CD4-positive, CD25-positive, alpha-beta regulatory T cell (primary cell): ENCODE data around the gene EML5. TPM values are rescaled to one million over a fixed set of nuclear protein-coding genes. Genes with fewer than 3 reads are reported as not detected.

Experiments used
- ATAC-seq, 2 donors: fragments of 150-1000 bp; cut with Tn5 transposase; one replicate each; pipeline ENCODE4 v1.10.0; 2021; ENCODE audit warnings: low read depth in 2 of 2, moderate number of reproducible peaks in 2 of 2, moderate library complexity in 1 of 2
- DNase-seq, 3 donors: peaks; one replicate each; pipeline versions ENCODE4 v3.0.0 to v3.0.0-alpha.2; 2012 to 2022; ENCODE audit warnings: mixed read lengths in 1 of 3
- H3K27ac ChIP-seq: one replicate; pipeline ENCODE4 v1.7.0; 2013; ENCODE audit warnings: mild to moderate bottlenecking, low read length; ENCODE audit not compliant: insufficient read depth, poor library complexity, severe bottlenecking
- H3K27me3 ChIP-seq: one replicate; pipeline ENCODE4 v1.7.0; 2013; ENCODE audit warnings: low read length; ENCODE audit not compliant: control insufficient read depth, insufficient read depth
- H3K36me3 ChIP-seq: one replicate; pipeline ENCODE4 v1.7.0; 2013; ENCODE audit warnings: mild to moderate bottlenecking, low read length, moderate library complexity; ENCODE audit not compliant: control insufficient read depth, insufficient read depth
- H3K4me1 ChIP-seq: 2 replicates; pipeline ENCODE4 v1.7.0; 2013; ENCODE audit warnings: mild to moderate bottlenecking, low read length; ENCODE audit not compliant: insufficient read depth, control insufficient read depth, poor library complexity, severe bottlenecking
- H3K4me3 ChIP-seq: one replicate; pipeline ENCODE4 v1.7.0; 2013; ENCODE audit warnings: low read depth, mild to moderate bottlenecking, low read length, moderate library complexity
- H3K9me3 ChIP-seq, 2 experiments: 1 replicate in 1 of 2; 2 replicates in 1 of 2; pipeline ENCODE4 v1.7.0; 2013; ENCODE audit warnings: low read length in 2 of 2, mild to moderate bottlenecking in 1 of 2, moderate library complexity in 1 of 2; ENCODE audit not compliant: control insufficient read depth in 2 of 2
- H3K27ac Mint-ChIP-seq, 3 donors: one replicate each; pipeline ENCODE4 v1.8.0; 2020 to 2022; ENCODE audit warnings: mild to moderate bottlenecking in 3 of 3, mixed read lengths in 3 of 3, moderate library complexity in 2 of 3
- H3K27me3 Mint-ChIP-seq: one replicate; pipeline ENCODE4 v1.8.0; 2022; ENCODE audit warnings: mild to moderate bottlenecking, mixed read lengths
- H3K36me3 Mint-ChIP-seq: one replicate; pipeline ENCODE4 v1.8.0; 2020; ENCODE audit warnings: mixed read lengths
- H3K4me1 Mint-ChIP-seq, 4 donors: one replicate each; pipeline ENCODE4 v1.8.0; 2020 to 2022; ENCODE audit warnings: mixed read lengths in 4 of 4, mild to moderate bottlenecking in 1 of 4
- H3K4me3 Mint-ChIP-seq, 4 donors: one replicate each; pipeline ENCODE4 v1.8.0; 2020 to 2022; ENCODE audit warnings: mild to moderate bottlenecking in 4 of 4, mixed read lengths in 4 of 4, moderate library complexity in 3 of 4
- H3K9me3 Mint-ChIP-seq, 7 donors: one replicate each; pipeline ENCODE4 v1.8.0; 2020 to 2022; ENCODE audit warnings: mixed read lengths in 7 of 7, mild to moderate bottlenecking in 3 of 7, moderate library complexity in 2 of 7
- polyA plus RNA-seq, 4 donors: library from polyadenylated mRNA; unstranded; fragments of 300-500 nt; fragmentation: Illumina TruSeq; gene quantifications; one replicate each; pipeline ENCODE4 v1.2.3, GENCODE V29; 2021
- total RNA-seq: library from RNA; stranded (reverse); gene quantifications from one replicate; pipeline ENCODE4 v1.2.3, GENCODE V29; 2022

EML5 gene
- total and polyA plus RNA-seq, 5 donors from 2014 or later = 0.11 to 0.69 (median 0.24) TPM; not detected in 1

- Histone ChIP-seq H3K9me3 (no peaks in the 10 kb centered on the region), H3K27me3 (no peaks in the 10 kb centered on the region), H3K4me3 (no peak overlapping the region), H3K27ac (no peak overlapping the region), H3K36me3 (peaks cover 62% of the 10 kb centered on the region), H3K4me1 (peaks cover 14% of the 10 kb centered on the region)
- Mint-ChIP-seq H3K36me3 (peaks cover 55% of the 10 kb centered on the region), H3K27me3 (no peaks in the 10 kb centered on the region), H3K9me3 (peaks cover 0 to 1% (median 0%) of the 10 kb centered on the region in 7 donors), H3K4me1 (peaks cover 21 to 40% (median 30%) of the 10 kb centered on the region in 4 donors), H3K27ac (no peak overlapping the region), H3K4me3 (no peak overlapping the region)
- DNase-seq = no peak
- ATAC-seq = no peak
Measured at GRCh38 chr14:88604212-88604611, 188.5 kb downstream of the EML5 start.

- Histone ChIP-seq H3K27me3 (no peaks in the 10 kb centered on the region), H3K9me3 (no peaks in the 10 kb centered on the region), H3K4me1 (peaks cover 16% of the 10 kb centered on the region), H3K4me3 (peak overlapping the region; percentile 47), H3K27ac (no peak overlapping the region), H3K36me3 (peaks cover 47% of the 10 kb centered on the region)
- peaks cover 0 to 1% (median 0%) of the 10 kb centered on the region in 7 donors for H3K9me3 Mint-ChIP-seq
- DNase-seq (peak in 2 of 3 donors; percentile 2 to 74), ATAC-seq (peak; percentile 31 to 38)
- peak overlapping the region; percentile 5 to 64 (median 21) for H3K4me3 Mint-ChIP-seq
- H3K27me3 Mint-ChIP-seq = no peaks in the 10 kb centered on the region
- peak overlapping the region; percentile 91 to 95 (median 93) for H3K27ac Mint-ChIP-seq
- peaks cover 21 to 50% (median 35%) of the 10 kb centered on the region in 4 donors for H3K4me1 Mint-ChIP-seq
- H3K36me3 Mint-ChIP-seq = peaks cover 58% of the 10 kb centered on the region
Measured at GRCh38 chr14:88599761-88600439, 192.9 kb downstream of the EML5 start.

- H3K27me3 Mint-ChIP-seq = no peaks in the 10 kb centered on the region
Measured at GRCh38 chr14:88599326-88599725, 193.4 kb downstream of the EML5 start.

GRCh38 chr14:88598097-88598675, 194.6 kb downstream of the EML5 start:
- Histone ChIP-seq H3K27ac (no peak overlapping the region), H3K4me1 (peaks cover 16% of the 10 kb centered on the region), H3K9me3 (no peaks in the 10 kb centered on the region), H3K27me3 (no peaks in the 10 kb centered on the region), H3K36me3 (peaks cover 50% of the 10 kb centered on the region), H3K4me3 (no peak overlapping the region)
- ATAC-seq (no peak), DNase-seq (no peak)
- Mint-ChIP-seq H3K4me3 (no peak overlapping the region), H3K27me3 (no peaks in the 10 kb centered on the region), H3K4me1 (peaks cover 21 to 45% (median 34%) of the 10 kb centered on the region in 4 donors), H3K36me3 (peaks cover 56% of the 10 kb centered on the region), H3K27ac (peak overlapping the region in 2 of 3 donors; percentile 14 to 57), H3K9me3 (peaks cover 0 to 1% (median 0%) of the 10 kb centered on the region in 7 donors)

More at GRCh38 chr14:88599326-88599725, 193.4 kb downstream of the EML5 start:
- peaks cover 0 to 1% (median 0%) of the 10 kb centered on the region in 7 donors for H3K9me3 Mint-ChIP-seq
- no peak for ATAC-seq
- Histone ChIP-seq H3K36me3 (peaks cover 51% of the 10 kb centered on the region), H3K4me1 (peaks cover 16% of the 10 kb centered on the region), H3K27ac (no peak overlapping the region), H3K27me3 (no peaks in the 10 kb centered on the region), H3K9me3 (no peaks in the 10 kb centered on the region), H3K4me3 (peak overlapping the region; percentile 47)
- peak overlapping the region; percentile 91 to 95 (median 93) for H3K27ac Mint-ChIP-seq
- H3K4me3 Mint-ChIP-seq = peak overlapping the region in 2 of 4 donors; percentile 20 to 22
- DNase-seq = no peak
- H3K4me1 Mint-ChIP-seq = peaks cover 21 to 50% (median 35%) of the 10 kb centered on the region in 4 donors
- H3K36me3 Mint-ChIP-seq = peaks cover 58% of the 10 kb centered on the region

GRCh38 chr14:88597601-88598000, 195.2 kb downstream of the EML5 start:
- ATAC-seq (no peak), DNase-seq (no peak)
- peaks cover 0 to 1% (median 0%) of the 10 kb centered on the region in 7 donors for H3K9me3 Mint-ChIP-seq
- Histone ChIP-seq H3K27ac (no peak overlapping the region), H3K9me3 (no peaks in the 10 kb centered on the region), H3K27me3 (no peaks in the 10 kb centered on the region), H3K36me3 (peaks cover 46% of the 10 kb centered on the region), H3K4me1 (peaks cover 16% of the 10 kb centered on the region), H3K4me3 (no peak overlapping the region)
- no peak overlapping the region for H3K4me3 Mint-ChIP-seq
- H3K4me1 Mint-ChIP-seq = peaks cover 21 to 44% (median 33%) of the 10 kb centered on the region in 4 donors
- H3K27ac Mint-ChIP-seq = peak overlapping the region in 2 of 3 donors; percentile 14 to 83
- no peaks in the 10 kb centered on the region for H3K27me3 Mint-ChIP-seq
- peaks cover 52% of the 10 kb centered on the region for H3K36me3 Mint-ChIP-seq

GRCh38 chr14:88597038-88597437, 195.7 kb downstream of the EML5 start:
- Mint-ChIP-seq H3K27ac (peak overlapping the region in 2 of 3 donors; percentile 14 to 83), H3K36me3 (peaks cover 48% of the 10 kb centered on the region), H3K4me1 (peaks cover 18 to 44% (median 31%) of the 10 kb centered on the region in 4 donors), H3K27me3 (no peaks in the 10 kb centered on the region), H3K4me3 (no peak overlapping the region), H3K9me3 (peaks cover 0 to 1% (median 0%) of the 10 kb centered on the region in 7 donors)
- Histone ChIP-seq H3K27ac (no peak overlapping the region), H3K27me3 (no peaks in the 10 kb centered on the region), H3K36me3 (peaks cover 42% of the 10 kb centered on the region), H3K4me1 (peaks cover 16% of the 10 kb centered on the region), H3K4me3 (no peak overlapping the region), H3K9me3 (no peaks in the 10 kb centered on the region)
- no peak for DNase-seq
- ATAC-seq = no peak

GRCh38 chr14:88592031-88592430, 200.7 kb downstream of the EML5 start:
- Histone ChIP-seq H3K9me3 (no peaks in the 10 kb centered on the region), H3K36me3 (peaks cover 64% of the 10 kb centered on the region), H3K4me3 (no peak overlapping the region), H3K27ac (no peak overlapping the region), H3K4me1 (no peaks in the 10 kb centered on the region), H3K27me3 (no peaks in the 10 kb centered on the region)
- H3K9me3 Mint-ChIP-seq = no peaks in the 10 kb centered on the region
- no peaks in the 10 kb centered on the region for H3K27me3 Mint-ChIP-seq
- no peak overlapping the region for H3K4me3 Mint-ChIP-seq
- peaks cover 3 to 31% (median 12%) of the 10 kb centered on the region in 4 donors for H3K4me1 Mint-ChIP-seq
- H3K36me3 Mint-ChIP-seq = peaks cover 55% of the 10 kb centered on the region
- DNase-seq (no peak), ATAC-seq (no peak)
- no peak overlapping the region for H3K27ac Mint-ChIP-seq
